Posterior cingulate gyrus (tissue), 11 donors: Measurements from ENCODE around the gene SETD3.
"Not testable (repeated sequence)": the region's sequence is repeated elsewhere in the genome, so short reads cannot be mapped to it uniquely, and the experiment has no call there.

Experiments used
- DNase-seq, 10 donors: peaks; one replicate each; pipeline versions ENCODE4 v3.0.0 to v3.0.0-alpha.2; 2020 to 2021; ENCODE audit warnings: mixed read lengths in 3 of 10
- intact Hi-C: fragments of 100-400 bp; cut with DNase I; formaldehyde crosslinking; loops from one replicate; pipeline ENCODE4 v1.15.1; 2023

Gene SETD3

GRCh38 chr14:99351166-99352007 is 129.3 kb downstream of the SETD3 start:
- peak in 1 of 10 donors; percentile 41 for DNase-seq
- intact Hi-C loops, result no loop called here

- intact Hi-C loops, result no loop called here
- peak in 2 of 10 donors; percentile 27 to 82 for DNase-seq
Observed at GRCh38 chr14:99350751-99351150, 129.9 kb downstream of the SETD3 start.

- peak in 2 of 10 donors; percentile 55 to 72 for DNase-seq
- intact Hi-C loops, result no loop called here
Observed at GRCh38 chr14:99349721-99350495, 130.8 kb downstream of the SETD3 start.

GRCh38 chr14:99348816-99349614 is 131.6 kb downstream of the SETD3 start:
- intact Hi-C loops, result no loop called here
- peak in 2 of 10 donors; percentile 67 to 76 for DNase-seq

- peak in 2 of 10 donors; percentile 6 to 18 for DNase-seq
- intact Hi-C loops, result not testable (repeated sequence)
Observed at GRCh38 chr14:99348231-99348630, 132.4 kb downstream of the SETD3 start.
